ENCODE data around the gene CTDP1. TPM values are rescaled to one million over a fixed set of nuclear protein-coding genes. Genes with fewer than 3 reads are reported as not detected.
"Not testable (repeated sequence)": the region's sequence is repeated elsewhere in the genome, so short reads cannot be mapped to it uniquely, and the experiment has no call there.

Gene CTDP1
- polyA plus RNA-seq, 1 donor = 7.8 TPM

DNA sequence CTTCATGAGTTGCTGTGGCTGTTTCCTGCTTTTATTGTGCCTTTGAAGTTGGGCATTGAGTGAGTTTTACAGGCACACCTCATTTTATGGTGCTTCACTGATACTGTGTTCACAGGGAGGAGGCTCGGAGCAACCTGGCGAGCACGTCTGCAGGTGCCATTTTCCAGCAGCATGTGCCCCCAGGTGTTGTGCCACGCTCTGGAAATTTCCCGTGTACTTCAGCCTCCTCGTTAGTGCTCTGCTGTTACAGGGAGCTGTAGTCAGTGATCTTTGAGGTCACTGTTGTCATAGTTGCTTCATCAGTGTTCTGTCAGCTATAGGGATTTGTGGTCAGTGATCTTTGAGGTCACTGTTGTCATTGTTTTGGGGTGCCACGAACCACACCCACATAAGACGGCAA is 20.1 kb downstream of the CTDP1 start:
- no peak for DNase-seq (ENCODE audit: low read depth)

DNA sequence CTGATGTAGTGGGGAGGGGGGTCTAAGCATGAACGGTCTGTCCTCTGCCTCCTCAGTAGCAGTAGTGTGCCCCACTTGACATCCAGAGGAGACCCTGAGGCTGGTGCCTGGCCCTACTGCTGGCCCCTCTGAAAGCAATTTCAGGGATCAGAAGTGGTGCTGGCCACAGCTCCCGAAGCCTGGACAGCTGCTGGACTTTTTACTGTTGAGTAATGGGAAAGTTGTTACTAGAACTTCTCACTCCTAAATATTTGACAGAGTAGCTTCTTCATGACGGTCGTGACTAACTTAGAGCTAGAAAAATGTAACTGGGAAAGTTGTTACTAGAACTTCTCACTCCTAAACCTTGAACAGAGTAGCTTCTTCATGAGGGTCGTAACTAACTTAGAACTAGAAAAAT is 23.3 kb downstream of the CTDP1 start:
- DNase-seq (ENCODE audit: low read depth) = no peak

DNA sequence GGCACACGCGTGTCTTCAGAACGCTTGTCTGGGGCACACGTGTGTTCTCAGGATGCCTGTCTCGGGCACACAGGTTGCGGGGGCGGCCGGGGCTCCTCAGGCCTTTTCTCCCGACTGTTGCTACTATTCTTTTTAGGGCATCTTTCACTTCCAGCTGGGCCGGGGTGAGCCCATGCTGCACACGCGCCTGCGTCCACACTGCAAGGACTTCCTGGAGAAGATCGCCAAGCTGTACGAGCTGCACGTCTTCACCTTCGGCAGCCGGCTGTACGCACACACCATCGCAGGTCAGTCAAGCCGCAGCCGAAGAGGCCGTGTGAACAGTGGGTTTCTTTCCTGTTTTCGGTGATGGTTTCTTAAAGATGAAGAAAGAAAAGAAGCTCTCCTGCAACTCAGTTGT is 25.0 kb downstream of the CTDP1 start:
- DNase-seq (ENCODE audit: low read depth) = no peak

DNA sequence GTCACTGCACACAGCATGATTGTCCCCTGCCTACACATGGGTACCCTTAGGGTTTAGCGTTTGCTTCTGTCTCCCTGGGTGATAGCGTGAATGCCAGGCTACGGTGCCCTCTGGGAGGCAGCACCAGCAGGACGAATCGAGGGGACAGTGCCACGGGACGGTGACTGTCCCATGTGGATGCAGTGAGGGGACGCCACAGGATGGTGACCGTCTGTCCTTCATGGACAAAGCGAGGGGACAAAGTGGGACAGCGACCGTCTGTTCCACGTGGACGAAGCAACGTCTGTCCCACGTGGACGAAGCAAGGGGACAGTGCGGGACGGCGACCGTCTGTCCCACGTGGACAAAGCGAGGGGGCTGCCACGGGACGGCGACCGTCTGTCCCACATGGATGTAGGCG is 25.7 kb downstream of the CTDP1 start:
- no peak for DNase-seq (ENCODE audit: low read depth)

DNA sequence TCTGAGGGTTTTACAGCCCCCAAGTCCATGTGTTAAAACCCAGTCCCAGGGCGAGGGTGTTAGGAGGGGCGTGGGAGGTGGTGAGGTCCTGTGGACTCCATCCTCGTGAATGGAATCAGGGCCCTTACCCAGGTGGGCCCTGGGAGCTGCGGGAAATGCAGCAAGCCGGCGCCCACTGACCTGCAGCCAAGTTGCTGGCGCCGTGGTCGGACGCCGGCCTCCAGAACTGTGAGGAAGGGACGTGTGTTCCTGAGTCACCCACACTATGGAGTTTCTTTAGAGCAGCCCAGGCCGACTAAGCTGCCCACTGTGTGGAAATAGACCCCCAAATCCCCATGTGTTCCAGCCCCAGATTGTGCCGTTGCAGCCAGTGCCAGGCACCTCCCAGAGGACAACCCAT is 26.4 kb downstream of the CTDP1 start:
- DNase-seq (ENCODE audit: low read depth) = no peak

DNA sequence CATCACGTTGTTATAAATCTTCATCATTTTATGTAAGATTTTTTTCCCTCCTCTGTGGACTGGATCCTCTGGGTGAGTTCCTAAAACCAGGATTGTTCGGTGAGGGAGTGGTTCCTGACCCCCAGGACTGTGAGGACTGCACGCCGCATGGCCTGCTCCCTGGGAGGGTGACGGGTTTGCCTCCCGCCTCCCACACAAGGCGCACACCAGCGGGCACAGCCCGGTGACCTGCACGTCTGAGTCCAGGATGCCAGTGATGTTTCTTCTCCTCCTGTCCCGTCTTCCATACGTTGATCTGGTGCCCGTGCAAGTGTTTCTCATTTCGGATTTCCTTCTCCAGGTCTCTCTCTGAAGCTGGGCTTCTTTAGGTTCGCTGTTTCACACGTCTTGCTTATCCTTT is 27.1 kb downstream of the CTDP1 start:
- no peak for DNase-seq (ENCODE audit: low read depth)

DNA sequence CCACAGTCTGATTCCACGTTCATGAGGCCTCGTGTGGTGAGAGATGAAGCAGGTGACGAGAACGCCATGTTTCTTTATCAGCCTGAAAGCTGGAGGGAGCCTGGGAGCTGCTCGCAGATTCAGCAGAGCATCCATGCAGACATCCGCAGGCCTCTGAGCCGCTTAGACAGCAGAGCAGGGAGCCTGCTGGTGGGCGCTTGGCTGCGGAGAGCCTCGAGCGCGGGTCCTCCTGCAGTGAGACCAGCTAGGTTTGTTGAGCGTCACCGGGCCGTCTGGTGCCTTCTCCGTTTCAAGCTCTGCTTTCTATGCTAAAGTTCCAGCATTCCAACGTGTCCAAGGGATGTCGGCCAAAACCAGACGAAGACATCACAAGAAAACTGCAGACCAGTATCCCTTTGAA is 27.6 kb downstream of the CTDP1 start:
- no peak for DNase-seq (ENCODE audit: low read depth)

DNA sequence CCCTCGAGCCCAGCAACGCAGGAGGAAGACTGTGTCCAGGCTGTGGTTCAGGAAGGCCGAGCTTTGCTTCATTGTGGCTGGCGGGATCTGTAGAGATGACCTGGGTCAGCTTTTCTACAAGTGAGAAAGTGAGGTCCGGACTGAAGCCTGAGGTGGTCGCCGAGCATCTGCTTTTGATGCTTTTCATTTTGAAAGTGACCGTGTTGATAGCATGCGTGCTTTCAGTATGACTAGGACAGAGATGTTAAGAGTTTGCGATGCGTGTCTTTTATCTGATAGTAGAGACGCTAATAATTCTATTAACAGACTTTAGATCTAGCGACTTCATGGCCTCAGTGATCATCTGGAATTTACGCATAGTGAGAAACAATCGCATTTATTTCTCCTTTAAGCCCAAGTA is 28.1 kb downstream of the CTDP1 start:
- DNase-seq (ENCODE audit: low read depth) = no peak

DNA sequence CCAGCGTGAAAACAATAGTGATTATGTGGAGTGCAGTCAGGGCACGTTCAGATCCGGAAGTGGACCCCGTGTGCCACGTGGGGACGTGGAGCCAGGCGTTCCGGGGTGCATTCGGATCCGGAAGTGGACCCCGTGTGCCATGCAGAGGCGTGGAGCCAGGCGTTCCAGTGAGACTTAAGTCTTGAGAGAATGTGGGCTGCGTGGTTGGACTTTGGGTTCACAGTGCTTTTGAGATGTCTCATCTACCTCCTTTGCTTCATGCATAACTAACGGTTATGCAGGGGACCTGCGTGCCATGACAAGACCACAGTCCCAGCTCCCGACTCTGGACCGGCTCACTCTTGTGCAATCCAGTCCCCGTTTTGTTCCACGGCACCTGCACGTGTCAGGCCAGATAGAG is 28.8 kb downstream of the CTDP1 start:
- DNase-seq (ENCODE audit: low read depth) = no peak

DNA sequence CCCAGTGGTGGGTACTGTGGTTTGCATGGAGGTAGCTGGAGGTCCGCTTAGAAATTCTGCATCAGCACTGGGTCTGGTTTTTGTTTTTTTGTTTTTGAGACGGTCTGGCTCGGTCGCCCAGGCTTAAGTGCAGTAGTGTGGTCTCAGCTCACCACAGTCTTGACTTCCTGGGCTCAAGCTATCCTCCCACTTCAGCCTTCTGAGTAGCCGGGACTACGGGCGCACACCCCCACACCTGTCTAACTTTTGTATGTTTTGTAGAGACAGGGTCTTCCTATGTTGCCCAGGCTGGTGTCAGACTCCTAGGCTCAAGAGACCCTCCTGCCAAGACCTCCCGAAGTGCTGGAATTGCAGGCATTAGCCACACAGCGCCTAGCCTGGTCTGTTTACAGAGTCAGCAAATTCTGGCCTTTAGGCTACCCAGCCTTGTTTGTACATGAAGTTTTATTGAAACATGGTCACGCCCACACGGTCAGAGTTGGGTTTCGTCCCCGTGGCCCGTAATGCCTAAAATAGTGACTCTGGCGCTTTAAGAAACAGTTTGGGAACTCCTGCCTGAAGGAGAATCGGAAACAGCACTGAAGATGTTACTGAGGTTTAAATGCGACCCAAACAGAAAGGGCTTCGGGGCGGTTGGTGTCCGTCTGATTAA is 32.7 kb downstream of the CTDP1 start:
- no peak for DNase-seq (ENCODE audit: low read depth)

DNA sequence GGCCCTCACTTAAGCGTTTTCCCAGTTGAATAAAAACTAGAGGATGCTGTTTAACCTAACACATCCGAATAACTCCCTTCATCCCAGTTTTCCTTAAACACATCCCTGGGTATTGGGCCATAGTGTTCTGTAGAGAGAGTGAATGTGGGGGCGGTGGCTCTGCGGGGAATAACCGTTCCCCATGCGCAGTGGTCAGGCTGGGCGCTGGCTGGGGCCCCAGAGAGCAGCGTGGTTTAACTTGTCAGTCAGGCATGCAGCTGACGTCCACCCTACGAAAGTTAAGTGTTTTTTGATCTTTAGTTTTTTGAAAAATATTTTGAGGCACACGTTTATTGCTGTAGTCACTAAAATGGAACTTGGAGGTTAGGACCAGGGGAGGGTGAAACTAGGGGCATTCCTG is 33.7 kb downstream of the CTDP1 start:
- DNase-seq (ENCODE audit: low read depth) = no peak

DNA sequence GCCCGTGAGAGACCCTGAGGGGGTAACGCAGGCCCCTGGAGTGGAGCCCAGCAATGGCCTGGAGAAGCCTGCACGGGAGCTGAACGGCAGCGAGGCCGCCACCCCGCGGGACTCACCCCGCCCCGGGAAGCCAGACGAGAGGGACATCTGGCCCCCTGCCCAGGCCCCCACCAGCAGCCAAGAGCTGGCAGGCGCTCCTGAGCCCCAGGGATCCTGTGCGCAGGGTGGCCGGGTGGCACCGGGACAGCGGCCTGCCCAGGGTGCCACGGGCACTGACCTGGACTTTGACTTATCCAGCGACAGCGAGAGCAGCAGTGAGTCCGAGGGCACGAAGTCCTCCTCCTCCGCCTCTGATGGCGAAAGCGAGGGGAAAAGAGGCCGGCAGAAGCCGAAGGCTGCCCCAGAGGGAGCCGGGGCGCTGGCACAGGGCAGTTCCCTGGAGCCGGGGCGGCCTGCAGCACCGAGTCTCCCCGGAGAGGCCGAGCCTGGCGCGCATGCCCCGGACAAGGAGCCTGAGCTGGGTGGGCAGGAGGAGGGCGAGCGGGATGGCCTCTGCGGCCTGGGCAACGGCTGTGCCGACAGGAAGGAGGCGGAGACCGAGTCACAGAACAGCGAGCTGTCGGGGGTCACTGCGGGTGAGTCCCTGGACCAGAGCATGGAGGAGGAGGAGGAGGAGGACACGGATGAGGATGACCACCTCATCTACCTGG is 35.1 kb downstream of the CTDP1 start:
- DNase-seq (ENCODE audit: low read depth) = no peak

DNA sequence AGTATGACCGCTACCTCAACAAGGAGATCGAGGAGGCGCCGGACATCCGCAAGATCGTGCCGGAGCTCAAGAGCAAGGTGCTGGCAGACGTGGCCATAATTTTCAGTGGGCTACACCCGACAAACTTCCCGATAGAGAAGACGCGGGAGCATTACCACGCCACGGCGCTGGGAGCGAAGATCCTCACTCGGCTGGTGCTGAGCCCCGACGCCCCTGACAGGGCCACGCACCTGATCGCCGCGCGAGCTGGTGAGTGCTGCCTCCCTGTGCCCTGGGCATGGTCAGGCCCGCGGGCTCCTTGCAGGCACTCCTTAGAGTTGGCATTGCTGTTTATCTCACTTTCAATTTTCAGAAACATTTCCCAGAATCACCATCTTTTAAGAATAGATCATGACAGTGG is 35.7 kb downstream of the CTDP1 start:
- DNase-seq (ENCODE audit: low read depth) = no peak

DNA sequence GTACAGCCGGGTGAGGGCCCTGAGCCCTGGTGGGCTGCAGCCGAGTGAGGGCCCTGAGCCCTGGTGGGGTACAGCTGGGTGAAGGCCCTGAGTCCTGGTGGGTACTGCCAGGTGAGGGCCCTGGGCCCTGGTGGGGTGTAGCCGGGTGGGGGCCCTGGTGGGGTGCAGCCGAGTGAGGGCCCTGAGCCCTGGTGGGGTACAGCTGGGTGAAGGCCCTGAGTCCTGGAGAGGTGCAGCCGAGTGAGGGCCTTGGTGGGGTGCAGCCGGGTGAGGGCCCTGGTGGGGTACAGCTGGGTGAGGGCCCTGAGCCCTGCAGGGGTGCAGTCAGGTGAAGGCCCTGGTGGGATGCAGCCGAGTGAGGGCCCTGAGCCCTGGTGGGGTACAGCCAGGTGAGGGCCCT is 37.5 kb downstream of the CTDP1 start:
- no peak for DNase-seq (ENCODE audit: low read depth)

DNA sequence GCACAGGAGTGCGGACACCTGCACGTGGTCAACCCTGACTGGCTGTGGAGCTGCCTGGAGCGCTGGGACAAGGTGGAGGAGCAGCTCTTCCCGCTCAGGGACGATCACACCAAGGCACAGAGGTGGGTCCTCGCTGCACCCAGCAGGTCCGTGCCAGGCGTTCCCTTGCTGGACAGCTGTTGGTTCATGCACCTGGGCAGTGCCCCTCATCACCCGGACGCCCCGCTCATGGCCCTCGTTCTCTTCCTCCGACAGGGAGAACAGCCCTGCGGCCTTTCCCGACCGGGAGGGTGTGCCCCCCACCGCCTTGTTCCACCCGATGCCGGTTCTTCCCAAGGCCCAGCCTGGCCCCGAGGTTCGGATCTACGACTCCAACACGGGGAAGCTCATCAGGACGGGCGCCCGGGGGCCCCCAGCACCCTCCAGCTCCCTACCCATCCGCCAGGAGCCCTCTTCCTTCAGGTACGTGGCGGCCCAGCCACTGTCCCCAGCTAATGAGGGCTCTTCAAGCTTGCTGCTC is 38.0 kb downstream of the CTDP1 start:
- no peak for DNase-seq (ENCODE audit: low read depth)

DNA sequence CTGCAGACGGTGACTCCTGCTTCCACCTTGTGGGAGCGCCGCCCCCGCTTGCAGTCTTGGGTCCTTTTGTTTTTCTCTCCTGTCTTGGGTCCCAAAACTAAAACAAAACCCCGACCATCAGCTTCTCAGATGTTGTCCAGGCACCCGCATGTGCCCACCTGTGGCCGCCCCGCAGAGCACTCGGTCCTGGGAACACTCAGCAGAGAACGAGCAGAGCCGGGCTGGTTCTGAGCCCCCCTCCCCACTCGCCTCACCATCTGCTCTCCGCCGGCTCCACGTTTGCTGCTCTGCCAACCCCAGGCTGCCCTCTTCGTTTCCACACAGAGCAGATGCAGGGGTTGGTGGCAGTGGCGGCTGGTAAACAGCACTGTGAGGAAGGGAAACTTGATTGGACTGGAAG is 38.5 kb downstream of the CTDP1 start:
- no peak for DNase-seq (ENCODE audit: low read depth)

DNA sequence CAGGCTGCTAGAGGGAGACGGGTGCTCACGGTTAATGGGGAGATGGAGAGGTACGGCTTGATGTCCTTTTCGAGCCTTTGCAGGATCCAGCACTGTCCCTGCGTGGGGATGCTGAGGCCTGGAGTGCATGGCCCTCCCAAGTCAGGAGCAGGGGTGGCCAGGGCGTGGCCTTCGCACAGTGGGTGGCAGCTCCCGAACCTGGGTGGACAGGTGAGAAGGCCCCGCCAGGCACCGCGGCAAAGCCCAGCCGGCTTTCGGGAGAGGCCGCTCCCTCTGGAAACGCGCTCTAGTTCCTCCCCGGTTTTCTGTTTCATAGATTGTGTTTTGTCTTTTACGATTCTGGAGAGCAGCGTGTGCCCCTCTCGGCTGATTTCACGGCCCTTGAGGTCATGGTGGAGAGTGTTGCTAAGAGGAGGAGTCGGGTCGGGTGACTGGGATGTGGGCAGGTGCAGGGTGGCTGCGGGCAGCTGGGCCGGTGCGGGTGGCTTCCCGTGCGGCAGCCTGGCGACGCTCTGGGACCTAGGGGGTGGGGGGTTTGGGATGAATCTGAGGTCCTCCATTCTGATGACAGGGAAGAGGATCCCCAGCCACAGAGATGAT is 39.4 kb downstream of the CTDP1 start:
- no peak for DNase-seq (ENCODE audit: low read depth)

DNA sequence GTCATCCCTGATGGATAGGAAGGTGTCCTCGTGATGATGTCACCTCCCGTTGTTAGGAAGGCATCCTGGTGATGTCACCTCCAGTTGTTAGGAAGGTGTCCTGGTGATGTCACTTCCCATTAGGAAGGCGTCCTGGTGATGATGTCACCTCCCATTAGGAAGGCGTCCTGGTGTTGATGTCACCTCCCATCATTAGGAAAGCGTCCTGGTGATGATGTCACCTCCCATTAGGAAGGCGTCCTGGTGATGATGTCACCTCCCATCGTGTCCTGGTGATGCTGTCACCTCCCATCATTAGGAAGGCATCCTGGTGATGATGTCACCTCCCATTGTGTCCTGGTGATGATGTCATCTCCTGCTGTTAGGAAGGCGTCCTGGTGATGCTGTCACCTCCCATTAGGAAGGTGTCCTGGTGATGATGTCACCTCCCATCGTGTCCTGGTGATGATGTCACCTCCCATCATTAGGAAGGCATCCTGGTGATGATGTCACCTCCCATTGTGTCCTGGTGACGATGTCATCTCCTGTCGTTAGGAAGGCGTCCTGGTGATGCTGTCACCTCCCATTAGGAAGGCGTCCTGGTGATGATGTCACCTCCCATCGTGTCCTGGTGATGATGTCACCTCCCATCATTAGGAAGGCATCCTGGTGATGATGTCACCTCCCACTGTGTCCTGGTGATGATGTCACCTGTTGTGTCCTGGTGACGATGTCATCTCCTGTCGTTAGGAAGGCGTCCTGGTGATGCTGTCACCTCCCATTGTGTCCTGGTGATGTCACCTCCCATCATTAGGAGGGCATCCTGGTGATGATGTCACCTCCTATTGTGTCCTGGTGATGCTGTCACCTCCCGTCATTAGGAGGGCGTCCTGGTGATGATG is 40.1 kb downstream of the CTDP1 start:
- not testable (repeated sequence) for DNase-seq (ENCODE audit: low read depth)

DNA sequence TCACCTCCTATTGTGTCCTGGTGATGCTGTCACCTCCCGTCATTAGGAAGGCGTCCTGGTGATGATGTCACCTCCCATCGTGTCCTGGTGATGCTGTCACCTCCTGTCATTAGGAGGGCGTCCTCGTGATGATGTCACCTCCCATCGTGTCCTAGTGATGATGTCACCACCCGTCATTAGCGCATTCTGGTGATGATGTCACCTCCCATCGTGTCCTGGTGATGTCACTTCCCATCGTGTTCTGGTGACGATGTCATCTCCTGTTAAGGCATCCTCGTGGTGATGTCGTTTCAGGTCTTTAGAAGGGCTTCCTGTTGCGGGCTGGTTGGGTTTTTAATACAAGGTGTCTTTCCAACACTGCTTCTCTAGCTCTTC is 40.7 kb downstream of the CTDP1 start:
- DNase-seq (ENCODE audit: low read depth) = no peak

DNA sequence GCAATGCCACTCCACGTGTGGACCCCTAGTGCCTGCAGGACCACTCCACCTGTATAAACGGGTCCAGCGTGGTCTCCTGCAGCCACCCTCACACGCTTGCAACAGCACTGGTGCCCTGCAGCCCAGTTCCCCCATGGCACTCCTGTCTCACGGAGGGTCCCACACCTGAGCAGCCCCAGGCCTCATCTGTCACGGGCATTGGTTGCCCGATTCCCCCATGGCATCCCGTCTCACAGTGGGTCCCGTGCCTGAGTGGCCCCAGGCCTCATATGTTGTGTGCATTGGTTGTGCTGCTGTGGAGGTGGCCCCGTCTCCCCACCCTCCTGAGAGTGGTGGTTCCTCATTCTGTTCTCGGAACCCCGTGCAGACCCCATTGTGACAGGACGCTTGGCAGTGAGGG is 43.4 kb downstream of the CTDP1 start:
- no peak for DNase-seq (ENCODE audit: low read depth)

DNA sequence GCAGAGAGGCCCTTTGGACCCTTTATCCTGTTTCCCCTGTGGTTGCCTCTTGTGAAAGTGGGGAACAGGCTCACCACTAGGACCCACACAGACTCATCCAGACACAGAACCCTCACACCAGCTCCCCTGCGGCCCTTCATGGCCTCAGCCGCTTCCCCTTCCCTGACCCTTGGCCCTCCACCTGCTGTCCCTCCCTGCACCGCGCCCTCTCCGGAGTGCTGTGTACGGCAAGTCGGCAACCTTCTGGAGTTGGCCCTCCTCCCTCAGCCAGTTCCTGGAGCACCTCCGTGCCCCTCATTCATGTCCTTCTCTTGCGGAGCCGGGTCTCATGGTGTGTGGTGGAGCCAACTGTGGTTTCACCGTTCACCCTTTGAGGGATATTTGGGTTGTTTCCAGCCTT is 44.0 kb downstream of the CTDP1 start:
- DNase-seq (ENCODE audit: low read depth) = no peak

All from forelimb muscle (tissue), 1 donor.